Testis (tissue), 3 donors: Measurements from ENCODE around the gene WDHD1. TPM values are rescaled to one million over a fixed set of nuclear protein-coding genes. Genes with fewer than 3 reads are reported as not detected.

ENCODE experiments used
- DNase-seq: peaks from one replicate; pipeline ENCODE4 v3.0.0-alpha.2; 2019
- H3K27ac ChIP-seq, 2 donors: fragments of 200-600 bp; sonication (generic); one replicate each; pipeline ENCODE4 v1.5.1; 2019
- H3K27me3 ChIP-seq: fragments of 200-600 bp; sonication (generic); one replicate; pipeline ENCODE4 v1.5.1; 2019
- H3K36me3 ChIP-seq: fragments of 200-600 bp; sonication (generic); one replicate; pipeline ENCODE4 v1.5.1; 2017; ENCODE audit warnings: low read depth; ENCODE audit errors: missing control alignments
- H3K4me1 ChIP-seq: fragments of 200-600 bp; sonication (generic); one replicate; pipeline ENCODE4 v1.5.1; 2019
- H3K4me3 ChIP-seq, 2 donors: fragments of 200-600 bp; sonication (generic); one replicate each; pipeline ENCODE4 v1.5.1; 2017 to 2019
- H3K9me3 ChIP-seq: fragments of 200-600 bp; sonication (generic); one replicate; pipeline ENCODE4 v1.5.1; 2017
- POLR2A ChIP-seq: fragments of 450-650 bp; IDR thresholded peaks from one replicate; pipeline ENCODE4 v1.6.1; 2017; ENCODE audit warnings: antibody characterized with exemption, mild to moderate bottlenecking, moderate library complexity
- WGBS, 2 donors: methylation state at CpG; one replicate each; pipeline ENCODE4 v1.1.5; 2018; 5-methylcytosine and 5-hydroxymethylcytosine counted together
- intact Hi-C: fragments of 100-400 bp; cut with DNase I; formaldehyde crosslinking; loops from one replicate; pipeline ENCODE4 v1.15.1; 2023; ENCODE audit warnings: low total_unique reads
- polyA plus RNA-seq: library from polyadenylated mRNA; stranded (reverse); fragments of 350-450 nt; fragmentation: Illumina TruSeq; extraction: RNeasy Lipid Tissue Mini Kit (QIAGEN cat#74804); gene quantifications from one replicate; pipeline ENCODE4 v1.2.3, GENCODE V29; 2014; ENCODE audit warnings: low read depth, low replicate concordance; ENCODE audit not compliant: insufficient read depth
- total RNA-seq, 2 donors: library from RNA; depleted of rRNA; stranded (reverse); fragments of >200 nt; gene quantifications; one replicate each; pipeline ENCODE4 v1.2.3, GENCODE V29; 2016
- TF ChIP-seq, protein P1 (sequence below), 3 experiments: fragments of 450-650 bp in 2 of 3; fragments of 200-600 bp in 1 of 3; sonication (generic) in 1 of 3; IDR thresholded peaks; one replicate each; pipeline ENCODE4 v1.5.1; 2016 to 2019; ENCODE audit warnings: antibody characterized with exemption in 3 of 3, mild to moderate bottlenecking in 2 of 3, moderate library complexity in 1 of 3

WDHD1 gene
- total and polyA plus RNA-seq, 3 donors from 2014 or later: 5.2 to 10.4 (median 9.0) TPM

GRCh38 chr14:54906075-54906474 is 120.8 kb downstream of the WDHD1 start:
- DNase-seq: no peak
- Histone ChIP-seq H3K4me3 (no peak overlapping the region), H3K4me1 (no peaks in the 10 kb centered on the region), H3K27ac (no peak overlapping the region), H3K9me3 (no peaks in the 10 kb centered on the region), H3K27me3 (no peaks in the 10 kb centered on the region), H3K36me3 (no peaks in the 10 kb centered on the region)
- intact Hi-C loops: no loop called here
- TF ChIP-seq, protein P1, sequence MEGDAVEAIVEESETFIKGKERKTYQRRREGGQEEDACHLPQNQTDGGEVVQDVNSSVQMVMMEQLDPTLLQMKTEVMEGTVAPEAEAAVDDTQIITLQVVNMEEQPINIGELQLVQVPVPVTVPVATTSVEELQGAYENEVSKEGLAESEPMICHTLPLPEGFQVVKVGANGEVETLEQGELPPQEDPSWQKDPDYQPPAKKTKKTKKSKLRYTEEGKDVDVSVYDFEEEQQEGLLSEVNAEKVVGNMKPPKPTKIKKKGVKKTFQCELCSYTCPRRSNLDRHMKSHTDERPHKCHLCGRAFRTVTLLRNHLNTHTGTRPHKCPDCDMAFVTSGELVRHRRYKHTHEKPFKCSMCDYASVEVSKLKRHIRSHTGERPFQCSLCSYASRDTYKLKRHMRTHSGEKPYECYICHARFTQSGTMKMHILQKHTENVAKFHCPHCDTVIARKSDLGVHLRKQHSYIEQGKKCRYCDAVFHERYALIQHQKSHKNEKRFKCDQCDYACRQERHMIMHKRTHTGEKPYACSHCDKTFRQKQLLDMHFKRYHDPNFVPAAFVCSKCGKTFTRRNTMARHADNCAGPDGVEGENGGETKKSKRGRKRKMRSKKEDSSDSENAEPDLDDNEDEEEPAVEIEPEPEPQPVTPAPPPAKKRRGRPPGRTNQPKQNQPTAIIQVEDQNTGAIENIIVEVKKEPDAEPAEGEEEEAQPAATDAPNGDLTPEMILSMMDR (IDR thresholded peaks at IDR 0.05): no peak
- TF ChIP-seq POLR2A: no peak

GRCh38 chr14:54902521-54903420 is 124.1 kb downstream of the WDHD1 start, which contains the start of gene GCH1:
TSS of gene GCH1 (minus strand) at chr14:54902826. CDS start at chr14:54902663, 163 bp downstream.
- TF ChIP-seq POLR2A: peak; percentile 52
- TF ChIP-seq, protein P1 (IDR thresholded peaks at IDR 0.05): peak; percentile 31 to 48 (median 40)
- no peaks in the 10 kb centered on the region for H3K27me3 ChIP-seq
- H3K36me3 ChIP-seq: no peaks in the 10 kb centered on the region
- intact Hi-C loops: no loop called here
- H3K27ac ChIP-seq: peak within 1 kb of the TSS; percentile 56 to 88
- H3K4me3 ChIP-seq: peak within 1 kb of the TSS; percentile 92 to 95
- H3K9me3 ChIP-seq: no peaks in the 10 kb centered on the region
- peak; percentile 89 for DNase-seq
- no peaks in the 10 kb centered on the region for H3K4me1 ChIP-seq
- WGBS, 2 donors: 0% methylated on average over 19 to 70 of the region's 83 CpGs

DNA sequence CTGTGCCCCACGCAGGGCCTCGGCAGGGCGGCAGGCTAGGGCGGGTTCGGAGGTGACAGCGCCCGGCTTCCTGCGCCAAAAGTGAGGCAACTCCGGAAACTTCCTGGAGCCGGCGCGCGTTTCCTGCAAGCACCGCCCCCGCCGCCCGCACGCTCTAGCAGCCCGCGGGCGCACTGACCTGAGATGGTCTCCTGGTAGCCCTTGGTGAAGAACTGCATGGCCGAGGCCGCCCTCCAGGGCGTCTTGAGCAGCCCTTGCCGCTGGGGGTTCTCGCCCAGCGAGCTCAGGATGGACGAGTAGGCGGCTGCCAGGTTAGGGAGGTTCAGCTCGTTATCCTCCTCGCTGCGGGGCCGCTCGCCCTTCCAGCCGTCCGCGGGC is 124.8 kb downstream of the WDHD1 start:
- intact Hi-C loops: no loop called here
- Histone ChIP-seq H3K9me3 (no peaks in the 10 kb centered on the region), H3K4me1 (no peaks in the 10 kb centered on the region), H3K36me3 (no peaks in the 10 kb centered on the region), H3K4me3 (peak overlapping the region; percentile 92 to 95), H3K27ac (peak overlapping the region; percentile 56 to 88), H3K27me3 (no peaks in the 10 kb centered on the region)
- DNase-seq: peak; percentile 77
- TF ChIP-seq, protein P1 (IDR thresholded peaks at IDR 0.05): no peak
- TF ChIP-seq POLR2A: no peak
- 0% methylated on average over 37 of the region's 37 CpGs; no CpG with 5 or more reads in 1 of the 2 donors for WGBS, 2 donors

DNA sequence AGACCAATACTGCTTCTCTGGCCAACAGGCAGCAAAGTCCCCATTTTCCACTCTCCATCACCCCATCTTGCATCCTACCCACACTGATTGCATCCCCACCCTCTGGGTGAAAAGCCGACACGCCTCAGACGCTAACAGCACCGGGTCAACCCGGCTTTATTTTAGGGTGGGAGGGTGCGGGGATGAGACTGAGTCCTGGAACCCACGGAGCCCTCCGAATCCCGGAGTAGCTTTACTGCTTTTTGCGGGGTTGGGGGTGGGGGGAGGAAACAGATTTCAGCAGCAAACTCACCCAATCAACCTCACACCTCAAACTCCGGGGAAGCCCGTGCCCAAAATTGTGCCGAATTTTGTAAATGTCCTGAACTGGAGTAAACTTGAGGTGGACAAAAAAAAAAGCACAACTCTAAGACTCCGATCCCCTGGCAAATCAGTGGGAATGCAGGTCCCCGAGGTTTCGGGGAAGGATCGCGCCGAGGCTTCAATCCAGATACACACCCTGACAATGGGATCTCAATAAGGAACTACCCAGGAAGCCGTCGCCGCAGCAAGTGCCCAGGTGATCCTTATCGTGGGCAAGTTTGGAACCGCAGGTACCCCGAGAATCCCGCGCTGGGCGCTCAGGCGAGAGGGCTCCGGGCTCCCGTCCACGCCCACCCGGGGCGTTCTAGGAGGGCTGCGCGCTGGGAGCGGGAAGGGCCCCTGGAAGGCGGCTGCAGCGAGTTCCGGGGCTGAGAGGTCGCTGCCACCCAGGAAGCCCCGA is 125.3 kb downstream of the WDHD1 start:
- no peaks in the 10 kb centered on the region for H3K36me3 ChIP-seq
- peak overlapping the region; percentile 56 to 88 for H3K27ac ChIP-seq
- no peaks in the 10 kb centered on the region for H3K4me1 ChIP-seq
- peak; percentile 33 for DNase-seq
- intact Hi-C loops: no loop called here
- WGBS, 2 donors: 0 to 2% methylated on average over 22 to 42 of the region's 42 CpGs
- H3K27me3 ChIP-seq: no peaks in the 10 kb centered on the region
- TF ChIP-seq, protein P1 (IDR thresholded peaks at IDR 0.05): no peak
- no peak for TF ChIP-seq POLR2A
- H3K4me3 ChIP-seq: peak overlapping the region; percentile 92 to 95
- H3K9me3 ChIP-seq: no peaks in the 10 kb centered on the region
